ENCODE data around the gene SLC35E3. TPM values are rescaled to one million over a fixed set of nuclear protein-coding genes. Genes with fewer than 3 reads are reported as not detected.

Gene SLC35E3
- total RNA-seq, 1 experiment from 2014 or later = 10.8 TPM

GRCh38 chr12:68759852-68760251 is 13.9 kb downstream of the SLC35E3 start:
- no peaks in the 10 kb centered on the region for H3K36me3 Mint-ChIP-seq (ENCODE audit: insufficient read depth, unreplicated experiment)
- BruUV-seq (replicated peaks) = no TSS peak
- CTCF ChIA-PET = no interaction called here

GRCh38 chr12:68760806-68761441 is 14.9 kb downstream of the SLC35E3 start:
- H3K36me3 Mint-ChIP-seq (ENCODE audit: insufficient read depth, unreplicated experiment) = no peaks in the 10 kb centered on the region
- intact Hi-C loops (cut with micrococcal nuclease; ENCODE audit: unreplicated experiment) = no loop called here
- H3K4me3 Mint-ChIP-seq (ENCODE audit: low read depth, unreplicated experiment) = no peak overlapping the region
- H3K9me3 Mint-ChIP-seq (ENCODE audit: low read depth, unreplicated experiment) = no peaks in the 10 kb centered on the region
- no TSS peak for BruUV-seq (replicated peaks)
- CTCF ChIA-PET = no interaction called here
- no peak overlapping the region for H3K27ac Mint-ChIP-seq (ENCODE audit: unreplicated experiment)
- no peaks in the 10 kb centered on the region for H3K27me3 Mint-ChIP-seq (ENCODE audit: unreplicated experiment)
- no peak for TF ChIP-seq CTCF (IDR thresholded peaks at IDR 0.05; ENCODE audit: unreplicated experiment)
- no peaks in the 10 kb centered on the region for H3K4me1 Mint-ChIP-seq (ENCODE audit: low read depth, unreplicated experiment)
- DNase-seq = no peak

More at GRCh38 chr12:68759852-68760251, 13.9 kb downstream of the SLC35E3 start:
- Mint-ChIP-seq H3K4me3 (ENCODE audit: low read depth, unreplicated experiment) (no peak overlapping the region), H3K4me1 (ENCODE audit: low read depth, unreplicated experiment) (no peaks in the 10 kb centered on the region), H3K27ac (ENCODE audit: unreplicated experiment) (no peak overlapping the region), H3K27me3 (ENCODE audit: unreplicated experiment) (no peaks in the 10 kb centered on the region), H3K9me3 (ENCODE audit: low read depth, unreplicated experiment) (no peaks in the 10 kb centered on the region)
- intact Hi-C loops (cut with micrococcal nuclease; ENCODE audit: unreplicated experiment) = no loop called here
- no peak for DNase-seq
- no peak for TF ChIP-seq CTCF (IDR thresholded peaks at IDR 0.05; ENCODE audit: unreplicated experiment)

GRCh38 chr12:68761442-68761812 is 15.5 kb downstream of the SLC35E3 start:
- Mint-ChIP-seq H3K27ac (ENCODE audit: unreplicated experiment) (no peak overlapping the region), H3K4me3 (ENCODE audit: low read depth, unreplicated experiment) (no peak overlapping the region), H3K4me1 (ENCODE audit: low read depth, unreplicated experiment) (no peaks in the 10 kb centered on the region), H3K9me3 (ENCODE audit: low read depth, unreplicated experiment) (no peaks in the 10 kb centered on the region), H3K36me3 (ENCODE audit: insufficient read depth, unreplicated experiment) (no peaks in the 10 kb centered on the region), H3K27me3 (ENCODE audit: unreplicated experiment) (no peaks in the 10 kb centered on the region)
- no peak for TF ChIP-seq CTCF (IDR thresholded peaks at IDR 0.05; ENCODE audit: unreplicated experiment)
- CTCF ChIA-PET = no interaction called here
- intact Hi-C loops (cut with micrococcal nuclease; ENCODE audit: unreplicated experiment) = no loop called here
- no TSS peak for BruUV-seq (replicated peaks)
- no peak for DNase-seq

GRCh38 chr12:68761901-68762630 is 16.1 kb downstream of the SLC35E3 start:
- no peak for DNase-seq
- intact Hi-C loops (cut with micrococcal nuclease; ENCODE audit: unreplicated experiment) = no loop called here
- Mint-ChIP-seq H3K27ac (ENCODE audit: unreplicated experiment) (no peak overlapping the region), H3K36me3 (ENCODE audit: insufficient read depth, unreplicated experiment) (no peaks in the 10 kb centered on the region), H3K27me3 (ENCODE audit: unreplicated experiment) (no peaks in the 10 kb centered on the region), H3K9me3 (ENCODE audit: low read depth, unreplicated experiment) (no peaks in the 10 kb centered on the region), H3K4me3 (ENCODE audit: low read depth, unreplicated experiment) (no peak overlapping the region), H3K4me1 (ENCODE audit: low read depth, unreplicated experiment) (no peaks in the 10 kb centered on the region)
- BruUV-seq (replicated peaks) = no TSS peak
- no peak for TF ChIP-seq CTCF (IDR thresholded peaks at IDR 0.05; ENCODE audit: unreplicated experiment)
- CTCF ChIA-PET = no interaction called here
